Measurements from ENCODE around the gene TRPM2. TPM values are rescaled to one million over a fixed set of nuclear protein-coding genes. Genes with fewer than 3 reads are reported as not detected.
"Not testable (repeated sequence)": the region's sequence is repeated elsewhere in the genome, so short reads cannot be mapped to it uniquely, and the experiment has no call there.

The TRPM2 gene
- total RNA-seq, 1 donor from 2014 or later, result not detected

DNA sequence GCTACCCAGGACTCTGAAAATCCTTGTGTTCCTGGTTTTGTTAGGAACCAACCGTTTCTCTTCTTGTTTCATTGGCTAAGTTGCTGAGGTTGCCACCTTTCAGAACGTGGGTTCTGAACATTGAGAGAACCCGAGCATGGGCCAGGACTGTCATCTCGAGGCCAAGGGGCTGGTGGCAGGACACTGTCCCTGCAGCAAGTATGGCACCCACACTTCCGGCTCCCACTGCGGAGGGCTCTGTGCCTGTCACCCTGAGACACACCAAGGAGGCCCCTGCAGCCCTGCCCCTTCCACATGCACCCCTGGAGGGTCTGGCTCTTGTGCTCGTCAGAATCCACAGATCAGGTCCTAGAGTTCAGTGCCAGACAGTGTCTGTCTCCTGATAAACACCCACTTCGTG is 62.8 kb downstream of the TRPM2 start:
- peak; percentile 66 for DNase-seq (ENCODE audit: extremely low spot score, unreplicated experiment)
- no peak overlapping the region for H3K4me3 Mint-ChIP-seq (ENCODE audit: unreplicated experiment)
- no peaks in the 10 kb centered on the region for H3K36me3 Mint-ChIP-seq (ENCODE audit: unreplicated experiment)
- peaks cover 10% of the 10 kb centered on the region for H3K27me3 Mint-ChIP-seq (ENCODE audit: unreplicated experiment)
- peaks cover 10% of the 10 kb centered on the region for H3K9me3 Mint-ChIP-seq (ENCODE audit: unreplicated experiment)
- H3K27ac Mint-ChIP-seq (ENCODE audit: unreplicated experiment), result no peak overlapping the region
- TF ChIP-seq CTCF (IDR thresholded peaks at IDR 0.05), result no peak
- H3K4me1 Mint-ChIP-seq (ENCODE audit: unreplicated experiment), result no peaks in the 10 kb centered on the region

GRCh38 chr21:44417621-44418107 is 64.2 kb downstream of the TRPM2 start:
- not testable (repeated sequence) for H3K36me3 Mint-ChIP-seq (ENCODE audit: unreplicated experiment); H3K9me3 Mint-ChIP-seq (ENCODE audit: unreplicated experiment); H3K4me3 Mint-ChIP-seq (ENCODE audit: unreplicated experiment); H3K4me1 Mint-ChIP-seq (ENCODE audit: unreplicated experiment); H3K27ac Mint-ChIP-seq (ENCODE audit: unreplicated experiment); H3K27me3 Mint-ChIP-seq (ENCODE audit: unreplicated experiment)
- DNase-seq (ENCODE audit: extremely low spot score, unreplicated experiment), result peak; percentile 60

GRCh38 chr21:44418108-44418875 is 64.9 kb downstream of the TRPM2 start:
- Mint-ChIP-seq H3K9me3 (ENCODE audit: unreplicated experiment) (no peaks in the 10 kb centered on the region), H3K27ac (ENCODE audit: unreplicated experiment) (no peak overlapping the region), H3K36me3 (ENCODE audit: unreplicated experiment) (no peaks in the 10 kb centered on the region), H3K27me3 (ENCODE audit: unreplicated experiment) (no peaks in the 10 kb centered on the region), H3K4me1 (ENCODE audit: unreplicated experiment) (no peaks in the 10 kb centered on the region), H3K4me3 (ENCODE audit: unreplicated experiment) (no peak overlapping the region)
- DNase-seq (ENCODE audit: extremely low spot score, unreplicated experiment), result peak; percentile 83
- no peak for TF ChIP-seq CTCF (IDR thresholded peaks at IDR 0.05)

- Mint-ChIP-seq H3K4me3 (ENCODE audit: unreplicated experiment) (no peak overlapping the region), H3K36me3 (ENCODE audit: unreplicated experiment) (no peaks in the 10 kb centered on the region), H3K4me1 (ENCODE audit: unreplicated experiment) (no peaks in the 10 kb centered on the region), H3K27ac (ENCODE audit: unreplicated experiment) (no peak overlapping the region), H3K27me3 (ENCODE audit: unreplicated experiment) (no peaks in the 10 kb centered on the region), H3K9me3 (ENCODE audit: unreplicated experiment) (no peaks in the 10 kb centered on the region)
- no peak for TF ChIP-seq CTCF (IDR thresholded peaks at IDR 0.05)
- DNase-seq (ENCODE audit: extremely low spot score, unreplicated experiment), result peak; percentile 62
These were observed 65.4 kb downstream of the TRPM2 start for GRCh38 chr21:44418876-44419230.

GRCh38 chr21:44419679-44420078 is 66.3 kb downstream of the TRPM2 start:
- no peaks in the 10 kb centered on the region for H3K9me3 Mint-ChIP-seq (ENCODE audit: unreplicated experiment)
- H3K27me3 Mint-ChIP-seq (ENCODE audit: unreplicated experiment), result no peaks in the 10 kb centered on the region
- no peaks in the 10 kb centered on the region for H3K36me3 Mint-ChIP-seq (ENCODE audit: unreplicated experiment)
- DNase-seq (ENCODE audit: extremely low spot score, unreplicated experiment), result no peak
- TF ChIP-seq CTCF (IDR thresholded peaks at IDR 0.05), result no peak
- no peak overlapping the region for H3K4me3 Mint-ChIP-seq (ENCODE audit: unreplicated experiment)
- H3K4me1 Mint-ChIP-seq (ENCODE audit: unreplicated experiment), result no peaks in the 10 kb centered on the region
- H3K27ac Mint-ChIP-seq (ENCODE audit: unreplicated experiment), result no peak overlapping the region

Data from osteocyte (in vitro differentiated cells).